ENCODE data around the gene FCRLB.

GRCh38 chr1:161727256-161727924, 6.0 kb downstream of the FCRLB start:
- TF ChIP-seq CTCF (IDR thresholded peaks at IDR 0.05; ENCODE audit: borderline replicate concordance, extremely low read depth, low read length, poor library complexity, severe bottlenecking) (no peak), EZH2 (IDR thresholded peaks at IDR 0.05; ENCODE audit: borderline replicate concordance, low read depth, low read length, severe bottlenecking) (no peak)
